ENCODE results near the gene CTR9. TPM values are rescaled to one million over a fixed set of nuclear protein-coding genes. Genes with fewer than 3 reads are reported as not detected.

CTR9 gene
- total and polyA plus RNA-seq, 10 donors: 13.8 to 44.4 (median 32.9) TPM

DNA sequence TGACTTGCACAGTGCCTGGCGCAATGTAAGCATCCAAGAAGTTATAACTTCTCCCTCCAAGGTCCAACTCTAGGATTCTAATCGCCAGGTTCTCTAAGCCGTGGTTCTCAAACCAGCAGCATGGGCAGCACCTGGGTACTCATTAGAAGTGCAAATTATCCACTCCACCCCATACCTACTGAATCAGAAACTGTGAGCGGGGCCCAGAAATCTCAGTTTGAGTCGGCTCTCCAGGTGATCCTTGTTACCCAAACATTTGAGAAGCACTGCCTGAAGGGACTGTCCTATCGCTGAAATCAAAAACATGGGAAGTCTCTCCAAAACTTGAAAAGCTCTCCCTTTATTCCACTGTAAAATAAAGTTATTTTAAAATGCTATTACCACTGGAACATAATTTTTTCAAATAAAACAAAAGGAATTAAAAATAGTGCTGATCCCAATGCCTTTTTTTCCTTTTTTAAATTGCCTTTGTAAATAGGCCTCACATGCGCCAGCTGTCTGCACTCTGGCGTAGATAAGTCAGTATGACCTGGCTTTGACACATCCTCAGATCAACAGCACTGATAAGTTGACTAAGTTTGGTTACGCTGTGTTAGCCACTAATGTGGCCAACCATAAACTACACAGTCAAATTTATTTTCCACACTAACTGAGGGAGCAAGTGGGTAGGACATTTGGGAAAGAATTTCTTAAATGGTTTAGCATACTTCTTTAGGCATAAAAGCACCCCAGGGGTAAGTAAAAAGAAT, 8.4 kb upstream of the CTR9 start:
- Histone ChIP-seq H3K9me3 (no peaks in the 10 kb centered on the region), H3K4me3 (no peak overlapping the region), H3K27ac (peak overlapping the region in 4 of 8 donors; percentile 4 to 62 (median 33)), H3K27me3 (replicated peaks in 1 of 7) (no peaks in the 10 kb centered on the region), H3K4me1 (peaks cover 5 to 28% (median 16%) of the 10 kb centered on the region in 6 donors), H3K36me3 (no peaks in the 10 kb centered on the region)
- intact Hi-C loops (cut with DNase I; ENCODE audit: low total_unique reads): no loop called here
- TF ChIP-seq, protein P1, sequence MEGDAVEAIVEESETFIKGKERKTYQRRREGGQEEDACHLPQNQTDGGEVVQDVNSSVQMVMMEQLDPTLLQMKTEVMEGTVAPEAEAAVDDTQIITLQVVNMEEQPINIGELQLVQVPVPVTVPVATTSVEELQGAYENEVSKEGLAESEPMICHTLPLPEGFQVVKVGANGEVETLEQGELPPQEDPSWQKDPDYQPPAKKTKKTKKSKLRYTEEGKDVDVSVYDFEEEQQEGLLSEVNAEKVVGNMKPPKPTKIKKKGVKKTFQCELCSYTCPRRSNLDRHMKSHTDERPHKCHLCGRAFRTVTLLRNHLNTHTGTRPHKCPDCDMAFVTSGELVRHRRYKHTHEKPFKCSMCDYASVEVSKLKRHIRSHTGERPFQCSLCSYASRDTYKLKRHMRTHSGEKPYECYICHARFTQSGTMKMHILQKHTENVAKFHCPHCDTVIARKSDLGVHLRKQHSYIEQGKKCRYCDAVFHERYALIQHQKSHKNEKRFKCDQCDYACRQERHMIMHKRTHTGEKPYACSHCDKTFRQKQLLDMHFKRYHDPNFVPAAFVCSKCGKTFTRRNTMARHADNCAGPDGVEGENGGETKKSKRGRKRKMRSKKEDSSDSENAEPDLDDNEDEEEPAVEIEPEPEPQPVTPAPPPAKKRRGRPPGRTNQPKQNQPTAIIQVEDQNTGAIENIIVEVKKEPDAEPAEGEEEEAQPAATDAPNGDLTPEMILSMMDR (IDR thresholded peaks at IDR 0.05 in 8 of 11, conservative IDR thresholded peaks at IDR 0.05 in 3 of 11): no peak
- no peak for TF ChIP-seq POLR2AphosphoS5 (IDR thresholded peaks at IDR 0.05)
- TF ChIP-seq POLR2A (IDR thresholded peaks at IDR 0.05): no peak
- WGBS, 5 donors: 68 to 77% (median 76%) methylated on average over 9 of the region's 9 CpGs
- DNase-seq: no peak

GRCh38 chr11:10743354-10744000, 7.6 kb upstream of the CTR9 start:
- H3K27ac ChIP-seq: peak overlapping the region in 4 of 8 donors; percentile 22 to 62 (median 43)
- no peaks in the 10 kb centered on the region for H3K9me3 ChIP-seq
- H3K4me1 ChIP-seq: peaks cover 5 to 28% (median 16%) of the 10 kb centered on the region in 6 donors
- H3K27me3 ChIP-seq (replicated peaks in 1 of 7): no peaks in the 10 kb centered on the region
- intact Hi-C loops (cut with DNase I; ENCODE audit: low total_unique reads): no loop called here
- peak overlapping the region in 1 of 8 donors; percentile 39 for H3K4me3 ChIP-seq
- peak; percentile 85 for DNase-seq
- H3K36me3 ChIP-seq: no peaks in the 10 kb centered on the region
- TF ChIP-seq POLR2A (IDR thresholded peaks at IDR 0.05) (no peak), POLR2AphosphoS5 (IDR thresholded peaks at IDR 0.05) (peak in 1 of 3 donors; percentile 40)
- WGBS, 5 donors: 25 to 44% (median 35%) methylated on average over 13 of the region's 13 CpGs

DNA sequence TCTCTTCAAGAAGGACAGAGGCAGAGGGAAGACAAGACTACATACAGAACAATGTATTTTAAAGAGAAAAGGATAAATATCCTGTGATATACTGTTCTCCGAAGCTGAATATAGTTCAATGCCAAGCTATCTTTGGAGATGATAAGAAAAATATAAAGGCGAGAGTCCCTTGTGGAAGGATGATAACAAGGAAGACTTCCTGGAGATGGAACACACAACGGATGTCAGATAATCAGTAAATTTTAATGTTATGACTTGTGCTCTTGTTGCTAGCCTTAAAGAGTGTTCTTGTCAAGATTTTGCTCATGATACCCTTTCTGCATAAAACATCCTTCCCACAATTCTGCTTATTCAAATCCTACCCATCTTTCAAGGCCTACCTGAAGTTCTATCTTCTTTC, 6.8 kb upstream of the CTR9 start:
- no peaks in the 10 kb centered on the region for H3K36me3 ChIP-seq
- TF ChIP-seq, protein P1 (IDR thresholded peaks at IDR 0.05 in 8 of 11, conservative IDR thresholded peaks at IDR 0.05 in 3 of 11): no peak
- no peak for TF ChIP-seq POLR2AphosphoS5 (IDR thresholded peaks at IDR 0.05)
- TF ChIP-seq POLR2A (IDR thresholded peaks at IDR 0.05): no peak
- no peaks in the 10 kb centered on the region for H3K27me3 ChIP-seq (replicated peaks in 1 of 7)
- H3K4me1 ChIP-seq: peaks cover 5 to 28% (median 16%) of the 10 kb centered on the region in 6 donors
- intact Hi-C loops (cut with DNase I; ENCODE audit: low total_unique reads): no loop called here
- WGBS, 5 donors: 56 to 79% (median 65%) methylated on average over 3 of the region's 3 CpGs
- DNase-seq: no peak
- no peaks in the 10 kb centered on the region for H3K9me3 ChIP-seq
- peak overlapping the region in 3 of 8 donors; percentile 24 to 62 (median 62) for H3K27ac ChIP-seq
- H3K4me3 ChIP-seq: no peak overlapping the region

DNA sequence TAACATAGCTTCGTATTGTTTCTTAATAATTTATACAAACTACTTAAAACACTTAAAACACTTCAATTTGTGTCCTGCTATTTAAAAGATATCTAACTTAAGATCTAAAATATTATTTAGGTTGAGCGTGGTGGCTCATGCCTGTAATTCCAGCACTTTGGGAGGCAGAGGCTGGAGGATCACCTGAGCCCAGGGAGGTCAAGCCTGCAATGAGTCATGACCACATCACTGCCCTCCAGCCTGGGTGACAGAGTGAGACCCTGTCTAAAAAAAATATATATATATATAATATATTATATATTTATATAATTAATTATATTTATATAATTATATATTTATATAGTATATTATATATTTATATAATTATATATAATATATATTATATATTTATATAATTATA, 4.2 kb upstream of the CTR9 start:
- H3K9me3 ChIP-seq: no peaks in the 10 kb centered on the region
- no peak overlapping the region for H3K27ac ChIP-seq
- H3K4me3 ChIP-seq: no peak overlapping the region
- no peaks in the 10 kb centered on the region for H3K36me3 ChIP-seq
- H3K27me3 ChIP-seq (replicated peaks in 1 of 7): no peaks in the 10 kb centered on the region
- WGBS, 5 donors: 90 to 100% (median 97%) methylated on average over 2 of the region's 2 CpGs
- no peak for DNase-seq
- peaks cover 7 to 43% (median 23%) of the 10 kb centered on the region in 6 donors for H3K4me1 ChIP-seq
- TF ChIP-seq, protein P1 (IDR thresholded peaks at IDR 0.05 in 8 of 11, conservative IDR thresholded peaks at IDR 0.05 in 3 of 11): no peak
- TF ChIP-seq POLR2AphosphoS5 (IDR thresholded peaks at IDR 0.05): no peak
- no peak for TF ChIP-seq POLR2A (IDR thresholded peaks at IDR 0.05)
- intact Hi-C loops (cut with DNase I; ENCODE audit: low total_unique reads): no loop called here
